WTC11 (cell line): Measurements from ENCODE around the gene CANX.

Source experiments
- ATF1 ChIP-seq: sonication (generic); formaldehyde crosslinking; IDR thresholded peaks from 2 replicates; pipeline ENCODE4 v1.8.1; 2023; ENCODE audit warnings: mild to moderate bottlenecking, moderate library complexity, missing genetic modification reagents
- EMX1 ChIP-seq: fragments of 250-450 bp; sonication (Bioruptor Pico); IDR thresholded peaks from 2 replicates; pipeline ENCODE4 v1.8.0; 2021; ENCODE audit warnings: mild to moderate bottlenecking
- NFE2L1 ChIP-seq: sonication (generic); formaldehyde crosslinking; IDR thresholded peaks from 2 replicates; pipeline ENCODE4 v1.8.1; 2023; ENCODE audit warnings: missing genetic modification reagents
- NFYB ChIP-seq: sonication (generic); formaldehyde crosslinking; conservative IDR thresholded peaks from 2 replicates; pipeline ENCODE4 v1.8.0; 2022; ENCODE audit warnings: low read depth, missing genetic modification reagents
- RELA ChIP-seq: sonication (generic); formaldehyde crosslinking; IDR thresholded peaks from 2 replicates; pipeline ENCODE4 v1.8.1; 2022; ENCODE audit warnings: missing genetic modification reagents, mild to moderate bottlenecking, borderline replicate concordance
- SMAD3 ChIP-seq: sonication (generic); formaldehyde crosslinking; IDR thresholded peaks from 2 replicates; pipeline ENCODE4 v1.8.0; 2022; ENCODE audit warnings: missing genetic modification reagents, mild to moderate bottlenecking, borderline replicate concordance
- TCF7 ChIP-seq: sonication (generic); formaldehyde crosslinking; IDR thresholded peaks from 2 replicates; pipeline ENCODE4 v1.8.0; 2022; ENCODE audit warnings: mild to moderate bottlenecking, low read depth, missing genetic modification reagents, moderate library complexity
- ZNF423 ChIP-seq: fragments of 250-450 bp; sonication (Bioruptor Pico); IDR thresholded peaks from 2 replicates; pipeline ENCODE4 v2.1.2; 2022; ENCODE audit warnings: mild to moderate bottlenecking, moderate library complexity
- TF ChIP-seq, protein P1 (sequence below): fragments of 200-600 bp; IDR thresholded peaks from 2 replicates; pipeline ENCODE4 v1.8.0; 2022; ENCODE audit warnings: antibody characterized with exemption
- TF ChIP-seq, protein P2 (sequence below): sonication (generic); formaldehyde crosslinking; IDR thresholded peaks from 2 replicates; pipeline ENCODE4 v1.8.1; 2022; ENCODE audit warnings: low read depth, missing genetic modification reagents, borderline replicate concordance
- TF ChIP-seq, protein P3 (sequence below): sonication (generic); formaldehyde crosslinking; IDR thresholded peaks from 2 replicates; pipeline ENCODE4 v1.8.1; 2023; ENCODE audit warnings: mild to moderate bottlenecking, missing genetic modification reagents, borderline replicate concordance
- TF ChIP-seq, protein P4 (sequence below): sonication (generic); formaldehyde crosslinking; IDR thresholded peaks from 2 replicates; pipeline ENCODE4 v1.8.0; 2022; ENCODE audit warnings: mild to moderate bottlenecking, missing genetic modification reagents
- TF ChIP-seq, protein P5 (sequence below): sonication (generic); formaldehyde crosslinking; IDR thresholded peaks from 2 replicates; pipeline ENCODE4 v1.8.1; 2022; ENCODE audit warnings: mild to moderate bottlenecking, moderate library complexity, missing genetic modification reagents
- TF ChIP-seq, protein P6 (sequence below): sonication (generic); formaldehyde crosslinking; IDR thresholded peaks from 2 replicates; pipeline ENCODE4 v1.8.1; 2023; ENCODE audit warnings: mild to moderate bottlenecking, missing genetic modification reagents, moderate library complexity

DNA sequence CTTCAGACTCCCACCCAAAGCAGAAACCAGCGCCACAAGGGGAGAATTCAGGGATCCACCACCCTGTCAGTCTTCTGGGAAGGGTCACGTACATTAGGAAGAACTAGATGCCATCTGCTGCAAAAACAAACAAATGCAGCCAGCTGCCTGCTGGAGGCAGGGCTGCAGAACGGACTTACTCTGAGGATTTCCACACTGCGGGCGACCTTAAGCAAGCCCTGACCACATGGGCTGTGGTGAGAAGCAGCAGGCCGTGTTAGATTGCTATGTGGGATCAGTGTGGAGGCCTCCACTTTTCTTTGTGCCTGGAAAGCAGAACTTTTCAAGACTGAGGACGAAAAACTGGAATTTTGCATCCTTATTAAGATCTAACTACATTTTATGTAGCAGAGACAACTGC, 81.6 kb downstream of the CANX start:
- TF ChIP-seq, protein P1, sequence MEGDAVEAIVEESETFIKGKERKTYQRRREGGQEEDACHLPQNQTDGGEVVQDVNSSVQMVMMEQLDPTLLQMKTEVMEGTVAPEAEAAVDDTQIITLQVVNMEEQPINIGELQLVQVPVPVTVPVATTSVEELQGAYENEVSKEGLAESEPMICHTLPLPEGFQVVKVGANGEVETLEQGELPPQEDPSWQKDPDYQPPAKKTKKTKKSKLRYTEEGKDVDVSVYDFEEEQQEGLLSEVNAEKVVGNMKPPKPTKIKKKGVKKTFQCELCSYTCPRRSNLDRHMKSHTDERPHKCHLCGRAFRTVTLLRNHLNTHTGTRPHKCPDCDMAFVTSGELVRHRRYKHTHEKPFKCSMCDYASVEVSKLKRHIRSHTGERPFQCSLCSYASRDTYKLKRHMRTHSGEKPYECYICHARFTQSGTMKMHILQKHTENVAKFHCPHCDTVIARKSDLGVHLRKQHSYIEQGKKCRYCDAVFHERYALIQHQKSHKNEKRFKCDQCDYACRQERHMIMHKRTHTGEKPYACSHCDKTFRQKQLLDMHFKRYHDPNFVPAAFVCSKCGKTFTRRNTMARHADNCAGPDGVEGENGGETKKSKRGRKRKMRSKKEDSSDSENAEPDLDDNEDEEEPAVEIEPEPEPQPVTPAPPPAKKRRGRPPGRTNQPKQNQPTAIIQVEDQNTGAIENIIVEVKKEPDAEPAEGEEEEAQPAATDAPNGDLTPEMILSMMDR: no peak
- no peak for TF ChIP-seq EMX1 (CRISPR knock-in tag)
- no peak for TF ChIP-seq ZNF423
- TF ChIP-seq ATF1 (CRISPR knock-in tag): no peak
- TF ChIP-seq TCF7 (CRISPR knock-in tag): no peak
- TF ChIP-seq NFYB: no peak
- TF ChIP-seq RELA: no peak
- TF ChIP-seq, protein P2, sequence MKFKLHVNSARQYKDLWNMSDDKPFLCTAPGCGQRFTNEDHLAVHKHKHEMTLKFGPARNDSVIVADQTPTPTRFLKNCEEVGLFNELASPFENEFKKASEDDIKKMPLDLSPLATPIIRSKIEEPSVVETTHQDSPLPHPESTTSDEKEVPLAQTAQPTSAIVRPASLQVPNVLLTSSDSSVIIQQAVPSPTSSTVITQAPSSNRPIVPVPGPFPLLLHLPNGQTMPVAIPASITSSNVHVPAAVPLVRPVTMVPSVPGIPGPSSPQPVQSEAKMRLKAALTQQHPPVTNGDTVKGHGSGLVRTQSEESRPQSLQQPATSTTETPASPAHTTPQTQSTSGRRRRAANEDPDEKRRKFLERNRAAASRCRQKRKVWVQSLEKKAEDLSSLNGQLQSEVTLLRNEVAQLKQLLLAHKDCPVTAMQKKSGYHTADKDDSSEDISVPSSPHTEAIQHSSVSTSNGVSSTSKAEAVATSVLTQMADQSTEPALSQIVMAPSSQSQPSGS: no peak
- TF ChIP-seq, protein P3, sequence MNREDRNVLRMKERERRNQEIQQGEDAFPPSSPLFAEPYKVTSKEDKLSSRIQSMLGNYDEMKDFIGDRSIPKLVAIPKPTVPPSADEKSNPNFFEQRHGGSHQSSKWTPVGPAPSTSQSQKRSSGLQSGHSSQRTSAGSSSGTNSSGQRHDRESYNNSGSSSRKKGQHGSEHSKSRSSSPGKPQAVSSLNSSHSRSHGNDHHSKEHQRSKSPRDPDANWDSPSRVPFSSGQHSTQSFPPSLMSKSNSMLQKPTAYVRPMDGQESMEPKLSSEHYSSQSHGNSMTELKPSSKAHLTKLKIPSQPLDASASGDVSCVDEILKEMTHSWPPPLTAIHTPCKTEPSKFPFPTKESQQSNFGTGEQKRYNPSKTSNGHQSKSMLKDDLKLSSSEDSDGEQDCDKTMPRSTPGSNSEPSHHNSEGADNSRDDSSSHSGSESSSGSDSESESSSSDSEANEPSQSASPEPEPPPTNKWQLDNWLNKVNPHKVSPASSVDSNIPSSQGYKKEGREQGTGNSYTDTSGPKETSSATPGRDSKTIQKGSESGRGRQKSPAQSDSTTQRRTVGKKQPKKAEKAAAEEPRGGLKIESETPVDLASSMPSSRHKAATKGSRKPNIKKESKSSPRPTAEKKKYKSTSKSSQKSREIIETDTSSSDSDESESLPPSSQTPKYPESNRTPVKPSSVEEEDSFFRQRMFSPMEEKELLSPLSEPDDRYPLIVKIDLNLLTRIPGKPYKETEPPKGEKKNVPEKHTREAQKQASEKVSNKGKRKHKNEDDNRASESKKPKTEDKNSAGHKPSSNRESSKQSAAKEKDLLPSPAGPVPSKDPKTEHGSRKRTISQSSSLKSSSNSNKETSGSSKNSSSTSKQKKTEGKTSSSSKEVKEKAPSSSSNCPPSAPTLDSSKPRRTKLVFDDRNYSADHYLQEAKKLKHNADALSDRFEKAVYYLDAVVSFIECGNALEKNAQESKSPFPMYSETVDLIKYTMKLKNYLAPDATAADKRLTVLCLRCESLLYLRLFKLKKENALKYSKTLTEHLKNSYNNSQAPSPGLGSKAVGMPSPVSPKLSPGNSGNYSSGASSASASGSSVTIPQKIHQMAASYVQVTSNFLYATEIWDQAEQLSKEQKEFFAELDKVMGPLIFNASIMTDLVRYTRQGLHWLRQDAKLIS: no peak
- TF ChIP-seq SMAD3: no peak
- TF ChIP-seq, protein P4, sequence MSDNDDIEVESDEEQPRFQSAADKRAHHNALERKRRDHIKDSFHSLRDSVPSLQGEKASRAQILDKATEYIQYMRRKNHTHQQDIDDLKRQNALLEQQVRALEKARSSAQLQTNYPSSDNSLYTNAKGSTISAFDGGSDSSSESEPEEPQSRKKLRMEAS: no peak
- TF ChIP-seq, protein P5, sequence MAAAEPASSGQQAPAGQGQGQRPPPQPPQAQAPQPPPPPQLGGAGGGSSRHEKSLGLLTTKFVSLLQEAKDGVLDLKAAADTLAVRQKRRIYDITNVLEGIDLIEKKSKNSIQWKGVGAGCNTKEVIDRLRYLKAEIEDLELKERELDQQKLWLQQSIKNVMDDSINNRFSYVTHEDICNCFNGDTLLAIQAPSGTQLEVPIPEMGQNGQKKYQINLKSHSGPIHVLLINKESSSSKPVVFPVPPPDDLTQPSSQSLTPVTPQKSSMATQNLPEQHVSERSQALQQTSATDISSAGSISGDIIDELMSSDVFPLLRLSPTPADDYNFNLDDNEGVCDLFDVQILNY (CRISPR knock-in tag): no peak
- TF ChIP-seq NFE2L1: no peak
- TF ChIP-seq, protein P6, sequence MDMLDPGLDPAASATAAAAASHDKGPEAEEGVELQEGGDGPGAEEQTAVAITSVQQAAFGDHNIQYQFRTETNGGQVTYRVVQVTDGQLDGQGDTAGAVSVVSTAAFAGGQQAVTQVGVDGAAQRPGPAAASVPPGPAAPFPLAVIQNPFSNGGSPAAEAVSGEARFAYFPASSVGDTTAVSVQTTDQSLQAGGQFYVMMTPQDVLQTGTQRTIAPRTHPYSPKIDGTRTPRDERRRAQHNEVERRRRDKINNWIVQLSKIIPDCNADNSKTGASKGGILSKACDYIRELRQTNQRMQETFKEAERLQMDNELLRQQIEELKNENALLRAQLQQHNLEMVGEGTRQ (CRISPR knock-in tag): no peak
